Erythroblast (primary cell): Measurements from ENCODE around the gene KRTAP12-1.

ENCODE experiments used
- DNase-seq, 2 experiments: peaks; one replicate each; lab custom pipeline; 2025; lab: John Stamatoyannopoulos, UW
- GATA1 ChIP-seq: IDR thresholded peaks from 2 replicates; pipeline ENCODE4 v1.6.1; 2011; ENCODE audit warnings: low read depth, mild to moderate bottlenecking, control low read depth, low read length, moderate library complexity
- POLR2A ChIP-seq: IDR thresholded peaks from 2 replicates; pipeline ENCODE4 v1.6.1; 2011; ENCODE audit warnings: mild to moderate bottlenecking, low read length

KRTAP12-1 gene

DNA sequence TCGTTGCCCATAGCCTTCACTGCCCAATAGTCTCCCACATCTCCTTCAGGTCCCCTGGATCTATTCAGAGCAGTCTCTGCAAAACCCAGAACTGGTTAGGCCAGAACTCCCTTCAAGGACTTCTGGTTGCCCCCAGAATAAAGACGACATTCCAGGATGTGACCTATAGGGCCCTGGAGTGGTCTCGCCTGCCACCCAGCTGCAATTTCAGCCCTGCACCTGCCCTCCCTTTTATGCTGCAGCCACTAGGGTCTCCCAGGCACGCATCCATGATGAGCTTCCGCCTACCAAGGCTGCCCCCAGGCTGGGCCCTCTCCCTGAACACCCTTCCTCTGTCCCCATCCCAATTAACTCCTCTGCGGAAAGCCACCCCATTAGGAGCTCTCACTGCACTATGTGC, 36.6 kb upstream of the KRTAP12-1 start:
- no peak for DNase-seq

GRCh38 chr21:44718093-44718492, 36.1 kb upstream of the KRTAP12-1 start:
- TF ChIP-seq POLR2A = no peak
- no peak for TF ChIP-seq GATA1

More for the DNA sequence above, 36.6 kb upstream of the KRTAP12-1 start:
- TF ChIP-seq POLR2A (no peak), GATA1 (no peak)

DNA sequence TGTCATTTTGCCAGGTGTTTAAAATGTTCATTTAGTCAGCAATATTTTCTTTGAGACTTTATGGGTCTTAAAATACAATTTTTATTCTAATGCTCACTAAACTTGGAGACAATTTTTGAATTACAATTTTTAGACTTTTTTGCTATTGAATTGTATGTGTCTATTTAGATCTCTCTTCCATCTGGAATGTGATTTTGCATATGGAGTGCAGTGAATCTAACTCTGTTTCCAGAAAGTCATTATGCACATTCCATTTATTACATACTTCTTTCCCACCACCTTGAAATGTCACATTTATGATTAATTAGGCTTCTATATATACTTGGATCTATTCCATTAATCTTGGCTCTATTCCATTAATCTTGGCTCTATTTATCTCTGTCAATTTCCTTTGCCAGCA, 35.0 kb upstream of the KRTAP12-1 start:
- TF ChIP-seq GATA1 (no peak), POLR2A (no peak)

More at GRCh38 chr21:44718093-44718492, 36.1 kb upstream of the KRTAP12-1 start:
- no peak for DNase-seq

GRCh38 chr21:44714905-44715304, 32.9 kb upstream of the KRTAP12-1 start:
- DNase-seq = no peak
- TF ChIP-seq GATA1 (no peak), POLR2A (no peak)

More for the DNA sequence above, 35.0 kb upstream of the KRTAP12-1 start:
- DNase-seq = no peak

- TF ChIP-seq POLR2A (no peak), GATA1 (no peak)
- DNase-seq = no peak
These were observed 31.9 kb upstream of the KRTAP12-1 start for GRCh38 chr21:44713846-44714245.

GRCh38 chr21:44713130-44713529, 31.2 kb upstream of the KRTAP12-1 start:
- no peak for DNase-seq
- no peak for TF ChIP-seq GATA1
- no peak for TF ChIP-seq POLR2A

DNA sequence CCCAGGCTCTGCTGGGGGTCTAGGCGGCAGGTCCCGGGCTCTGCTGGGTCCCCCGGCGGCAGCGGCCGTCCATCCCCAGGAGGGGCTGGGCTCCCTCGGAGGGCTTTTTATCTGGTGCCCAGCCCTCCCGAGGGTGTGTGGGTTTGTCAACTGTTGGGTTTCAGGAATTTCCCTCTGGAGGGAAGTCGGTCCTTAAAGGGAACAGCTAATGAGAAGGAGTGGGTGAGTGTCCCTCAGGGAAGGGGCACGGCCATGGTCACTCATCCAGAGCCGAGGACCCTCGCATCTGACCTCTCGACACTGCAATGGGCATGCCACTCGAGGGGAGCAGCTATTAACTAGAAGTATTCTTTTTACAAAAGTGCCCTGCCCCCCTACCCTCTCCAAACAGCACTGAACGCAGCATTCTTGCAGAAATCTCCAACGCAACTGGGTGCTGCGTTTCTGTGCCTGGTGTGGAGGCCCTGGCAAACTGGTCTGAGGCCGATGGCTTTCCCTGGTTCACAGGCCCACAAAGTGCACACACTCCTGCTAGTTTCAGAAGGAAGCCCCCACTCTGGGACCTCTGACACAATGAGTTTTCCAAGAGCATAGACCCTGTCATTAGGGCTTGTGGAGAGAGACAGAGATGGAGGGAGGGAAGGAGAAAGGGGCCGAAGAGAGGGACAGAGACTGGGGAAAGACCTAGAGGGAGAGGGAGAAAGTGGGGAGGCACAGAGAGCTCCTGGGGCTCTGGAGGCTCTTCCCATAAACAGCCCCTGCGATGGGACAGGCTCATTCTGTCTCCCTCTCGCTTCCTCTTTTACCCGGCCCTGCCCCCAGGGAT, 30.5 kb upstream of the KRTAP12-1 start:
- DNase-seq = no peak
- TF ChIP-seq POLR2A = no peak
- no peak for TF ChIP-seq GATA1

GRCh38 chr21:44711327-44712202, 29.6 kb upstream of the KRTAP12-1 start, which contains the start of gene TSPEAR:
TSPEAR (minus strand) TSS chr21:44711572; CDS start chr21:44711514, 58 bp downstream.
- no peak for DNase-seq
- no peak for TF ChIP-seq GATA1
- no peak for TF ChIP-seq POLR2A

DNA sequence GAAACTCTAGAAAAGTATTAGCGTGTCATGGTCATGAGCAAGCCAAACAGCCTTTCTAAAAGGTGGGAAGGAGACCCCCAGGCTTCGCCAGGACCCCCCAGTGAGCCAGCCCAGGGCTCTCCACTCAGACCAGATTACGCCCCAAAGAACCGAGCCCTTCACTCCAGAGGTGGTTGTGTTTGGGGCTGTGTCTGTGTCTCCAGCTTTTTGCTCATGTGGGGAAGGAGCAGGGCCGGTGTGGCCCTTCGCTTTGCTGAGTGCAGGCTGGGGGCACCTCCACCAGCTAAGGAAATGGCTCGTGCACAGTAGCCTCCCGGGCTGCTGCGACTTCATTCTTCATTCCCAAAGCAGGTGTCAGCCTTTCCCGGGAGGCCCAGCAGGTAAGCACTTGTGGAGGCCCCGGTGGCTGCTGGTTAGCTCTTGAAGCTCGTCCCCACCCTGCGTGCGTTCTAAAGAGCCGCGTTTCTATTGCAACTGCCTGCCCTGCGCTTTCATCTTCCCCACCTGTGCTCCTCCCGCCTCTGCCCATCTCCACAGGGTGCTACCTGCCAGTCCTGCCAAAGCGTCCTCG, 28.9 kb upstream of the KRTAP12-1 start:
- TF ChIP-seq GATA1 = no peak
- no peak for TF ChIP-seq POLR2A
- DNase-seq = no peak

DNA sequence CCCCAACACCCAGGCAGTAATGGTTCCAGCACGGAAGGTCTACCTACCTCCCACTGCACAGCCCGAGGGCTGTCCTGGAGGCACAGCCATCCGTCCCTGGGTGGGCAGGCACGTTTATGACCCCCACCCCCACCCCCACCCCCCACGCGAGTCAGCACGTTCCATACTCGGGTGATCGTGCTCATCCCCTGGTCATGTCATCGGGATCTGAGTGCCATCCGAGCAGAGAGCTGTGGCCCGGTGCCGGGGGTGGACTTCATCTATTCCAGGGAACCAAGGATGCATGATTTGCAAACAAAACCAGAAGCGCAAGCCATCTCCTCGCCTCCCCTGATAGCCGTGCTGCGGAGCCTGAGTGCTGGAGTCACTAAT, 28.3 kb upstream of the KRTAP12-1 start:
- TF ChIP-seq POLR2A (no peak), GATA1 (no peak)
- no peak for DNase-seq

DNA sequence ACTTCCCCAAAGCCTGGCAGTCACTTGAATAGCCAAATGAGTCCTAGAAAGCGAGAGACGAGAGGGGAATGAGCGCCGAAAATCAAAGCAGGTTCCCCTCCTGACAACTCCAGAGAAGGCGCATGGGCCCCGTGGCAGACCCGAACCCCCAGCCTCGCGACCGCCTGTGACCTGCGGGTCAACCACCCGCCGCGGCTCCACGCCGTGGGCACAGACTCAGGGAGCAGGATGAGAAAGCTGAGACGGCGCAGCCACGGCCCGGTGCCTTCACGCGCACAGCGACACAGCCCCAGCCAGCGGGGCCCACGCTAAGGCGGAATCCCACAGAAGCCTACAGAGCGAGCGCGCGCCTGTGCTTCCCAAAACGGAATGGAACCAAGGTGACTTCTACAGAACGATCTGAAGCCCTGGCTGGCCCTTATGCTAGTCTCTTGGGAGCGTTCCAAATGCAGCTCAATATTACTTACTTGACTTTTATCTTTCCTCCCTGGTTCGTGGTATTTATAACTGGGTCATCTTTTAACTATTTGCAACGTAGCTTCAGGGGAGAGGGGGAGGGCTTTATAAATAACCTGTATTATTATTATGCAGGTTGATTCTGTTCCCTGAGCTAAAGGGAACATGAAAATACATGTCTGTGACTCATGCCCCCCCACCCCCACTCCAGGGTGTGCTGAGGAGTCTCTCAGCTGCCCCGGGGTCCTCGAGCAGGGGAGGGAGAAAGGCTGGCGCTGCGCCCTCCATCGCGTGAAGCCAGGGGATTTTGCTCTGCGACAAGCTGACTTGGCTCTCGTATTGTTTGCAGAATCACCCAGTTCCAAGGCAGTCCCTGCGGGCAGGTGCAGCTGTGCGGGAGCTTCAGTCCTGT, 27.7 kb upstream of the KRTAP12-1 start:
- TF ChIP-seq GATA1 = no peak
- TF ChIP-seq POLR2A = no peak
- DNase-seq = no peak

DNA sequence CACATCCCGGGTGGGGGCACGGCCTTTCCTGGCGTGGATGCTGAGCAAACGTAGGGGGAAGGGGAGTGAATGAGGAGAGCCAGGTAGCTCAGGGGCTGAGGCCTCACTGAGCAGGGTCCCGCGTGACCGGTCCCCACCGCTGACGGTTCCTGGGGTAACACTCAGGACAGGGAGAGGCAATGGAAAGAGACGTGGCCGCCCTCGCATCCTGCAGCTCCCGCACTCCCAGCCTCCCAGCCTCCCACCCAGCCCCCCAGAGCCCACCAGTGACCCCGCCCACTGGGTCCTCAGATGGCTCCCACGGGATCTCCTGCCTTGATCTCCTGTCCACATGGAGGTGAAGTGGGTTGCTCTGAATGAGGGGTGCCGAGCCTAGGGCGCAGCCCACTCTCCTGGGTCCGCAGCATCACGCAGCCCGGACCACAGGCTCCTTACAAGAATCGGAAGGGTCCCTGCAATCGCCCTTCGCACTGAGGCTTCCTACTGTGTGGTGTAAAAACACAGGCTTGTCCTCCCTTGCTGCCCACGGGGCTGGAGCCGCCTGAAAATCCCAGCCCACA, 27.0 kb upstream of the KRTAP12-1 start:
- TF ChIP-seq POLR2A = no peak
- TF ChIP-seq GATA1 = no peak
- DNase-seq = no peak
